H1 (cell line): ENCODE measurements around the gene CAPN13. TPM values are rescaled to one million over a fixed set of nuclear protein-coding genes. Genes with fewer than 3 reads are reported as not detected.

Experiments used
- CEBPB ChIP-seq: IDR thresholded peaks from 2 replicates; pipeline ENCODE4 v1.6.1; 2012; ENCODE audit warnings: low read depth, low read length
- GABPA ChIP-seq: IDR thresholded peaks from 2 replicates; pipeline ENCODE4 v1.6.1; 2011; ENCODE audit warnings: mild to moderate bottlenecking, low read length, moderate library complexity, borderline replicate concordance; ENCODE audit not compliant: insufficient read depth
- KDM1A ChIP-seq: fragments of 200-600, 300-600 bp; sonication (generic); IDR thresholded peaks from 2 replicates; pipeline ENCODE4 v1.7.1; 2016; ENCODE audit warnings: mild to moderate bottlenecking, low read length, borderline replicate concordance
- POLR2AphosphoS5 ChIP-seq: IDR thresholded peaks from 2 replicates; pipeline ENCODE4 v1.6.1; 2011; ENCODE audit warnings: low read depth, low read length
- SIN3A ChIP-seq, 2 experiments: IDR thresholded peaks in 1 of 2; conservative IDR thresholded peaks in 1 of 2; 2 replicates each; pipeline ENCODE4 v1.6.1; 2011 to 2012; ENCODE audit warnings: low read length in 2 of 2, improper control_type of control experiment in 1 of 2, low read depth in 1 of 2, mild to moderate bottlenecking in 1 of 2
- TBP ChIP-seq: IDR thresholded peaks from 2 replicates; pipeline ENCODE4 v1.6.1; 2011; ENCODE audit warnings: low read depth, low read length, improper control_type of control experiment
- TEAD4 ChIP-seq: IDR thresholded peaks from 2 replicates; pipeline ENCODE4 v1.6.1; 2012; ENCODE audit warnings: low read depth, low read length, inconsistent platforms, mixed read lengths
- polyA plus RNA-seq, 7 experiments: library from polyadenylated mRNA; depleted of rRNA in 3 of 7; stranded (reverse) in 5 of 7; unstranded in 2 of 7; fragments of >200 nt in 5 of 7; fragments of 200-250 nt in 2 of 7; gene quantifications; 1 replicate in 5 of 7; 2 replicates in 1 of 7; 4 replicates in 1 of 7; pipeline versions ENCODE4 v1.2.1 to v1.2.3, GENCODE V29; 2011 to 2013; ENCODE audit warnings: missing spikeins in 2 of 7, mixed read lengths in 2 of 7
- total RNA-seq: library from RNA; stranded (reverse); fragmentation: NEBNext Ultra II Directional; extraction: Animal tissue kit (Norgen Biotek cat#: 25700); gene quantifications from 2 replicates; pipeline ENCODE4 v1.2.1, GENCODE V29; 2021

Gene CAPN13
- total and polyA plus RNA-seq, 2 of the 8 experiments (the other 6 are each of a cell fraction or from before 2014, with no cell fraction given): 2.4 TPM

GRCh38 chr2:30683236-30683956 lies 123.8 kb downstream of the CAPN13 start (continued):
- no peak for TF ChIP-seq GABPA
- no peak for TF ChIP-seq POLR2AphosphoS5
- no peak for TF ChIP-seq SIN3A (conservative IDR thresholded peaks at IDR 0.05 in 1 of 2, IDR thresholded peaks at IDR 0.05 in 1 of 2; ENCODE audit: low read depth in 1 of 2, low read length in 2 of 2)
- no peak for TF ChIP-seq CEBPB
- no peak for TF ChIP-seq TEAD4
- TF ChIP-seq TBP: no peak
- TF ChIP-seq KDM1A: no peak
